HG02938 (cell line): ENCODE measurements around the gene NELL1.

ENCODE experiments used
- ATAC-seq: cut with Tn5 transposase; IDR thresholded peaks from one replicate; pipeline ENCODE4 v1.9.1; 2021; ENCODE audit warnings: mild to moderate bottlenecking, moderate library complexity; ENCODE audit not compliant: unreplicated experiment

The NELL1 gene

DNA sequence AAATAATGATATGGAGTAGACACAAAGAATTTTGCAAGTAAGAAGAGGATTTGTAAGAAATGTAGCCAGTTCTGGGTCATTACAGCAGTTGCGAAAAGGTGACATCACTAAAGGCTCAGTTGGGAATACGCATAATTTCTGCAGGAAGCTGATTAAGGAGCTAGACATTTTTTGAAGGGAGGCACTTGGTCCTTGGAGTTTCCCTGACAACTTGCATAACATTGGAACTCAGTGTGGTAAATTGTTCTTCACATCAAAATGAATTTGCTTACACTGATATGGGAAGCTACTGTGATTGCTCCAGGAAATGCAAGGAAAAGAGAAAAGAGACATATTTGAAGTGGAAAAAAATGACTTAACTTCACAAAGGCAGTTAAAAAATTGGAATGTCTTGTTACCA, 626.1 kb downstream of the NELL1 start:
- no peak for ATAC-seq

DNA sequence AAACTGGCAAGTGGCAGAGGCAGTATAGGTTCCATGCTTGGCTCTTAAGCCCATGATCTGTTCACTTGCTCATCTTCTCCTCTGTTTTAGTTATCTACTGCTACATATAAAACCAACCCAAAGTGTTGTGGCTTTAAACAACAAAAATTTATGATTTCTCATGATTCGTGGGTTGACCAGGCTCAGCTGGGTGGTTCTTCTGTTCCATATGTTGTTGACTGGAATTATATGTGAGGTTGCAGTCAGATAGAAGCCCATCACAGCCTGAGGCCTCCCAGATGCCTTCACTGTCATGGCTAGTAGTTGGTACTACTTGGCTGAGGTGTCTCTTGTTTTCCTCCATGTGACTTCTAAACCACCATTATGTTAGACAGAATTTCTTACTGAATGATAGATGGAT, 632.6 kb downstream of the NELL1 start:
- ATAC-seq: no peak

DNA sequence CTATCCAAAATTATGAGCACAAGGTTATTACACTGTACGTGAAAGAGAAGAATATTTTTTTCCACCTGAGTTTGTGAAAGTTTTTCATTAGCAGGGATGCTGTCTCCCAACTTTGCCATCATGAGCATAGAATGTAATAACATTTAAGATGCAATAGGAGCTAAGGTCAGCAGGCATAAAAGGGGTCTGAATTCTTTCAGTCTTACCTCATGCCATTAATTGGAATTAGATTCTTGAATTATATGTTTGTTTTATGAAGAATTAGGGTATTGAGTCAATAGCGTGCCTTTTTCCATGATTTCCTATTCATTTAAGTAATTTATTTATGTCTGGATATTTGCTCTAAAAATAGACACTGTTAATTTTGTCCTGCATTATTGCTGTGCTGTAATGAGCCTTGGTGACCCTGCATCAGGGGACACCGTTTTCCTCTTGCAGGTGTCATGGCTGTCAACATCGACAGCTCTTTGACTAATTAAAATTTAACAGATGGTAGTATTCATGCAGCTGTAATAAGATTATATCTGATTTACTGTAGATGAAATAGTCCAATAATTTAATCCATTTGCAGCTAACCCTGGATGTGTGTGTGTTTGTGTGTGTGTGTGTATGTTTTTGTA, 637.5 kb downstream of the NELL1 start:
- ATAC-seq: no peak

DNA sequence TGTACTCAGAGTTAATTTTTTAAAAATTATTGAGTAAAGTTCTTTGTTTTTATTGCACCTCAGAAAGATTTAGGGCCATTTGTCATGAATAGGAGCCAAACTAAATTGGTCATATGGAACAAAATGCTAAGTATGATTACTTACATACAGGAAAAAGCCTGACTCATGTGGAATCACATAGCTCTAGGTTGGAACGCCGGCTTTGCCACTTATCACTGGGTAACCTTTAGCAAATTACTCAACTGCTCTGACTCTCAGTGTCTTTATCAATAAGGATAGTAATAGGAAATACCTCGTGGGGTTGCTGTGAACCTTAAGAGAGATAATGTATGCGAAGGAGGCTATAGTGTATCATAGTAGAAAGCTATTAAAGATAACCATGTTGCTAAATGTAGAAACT, 638.5 kb downstream of the NELL1 start:
- no peak for ATAC-seq

DNA sequence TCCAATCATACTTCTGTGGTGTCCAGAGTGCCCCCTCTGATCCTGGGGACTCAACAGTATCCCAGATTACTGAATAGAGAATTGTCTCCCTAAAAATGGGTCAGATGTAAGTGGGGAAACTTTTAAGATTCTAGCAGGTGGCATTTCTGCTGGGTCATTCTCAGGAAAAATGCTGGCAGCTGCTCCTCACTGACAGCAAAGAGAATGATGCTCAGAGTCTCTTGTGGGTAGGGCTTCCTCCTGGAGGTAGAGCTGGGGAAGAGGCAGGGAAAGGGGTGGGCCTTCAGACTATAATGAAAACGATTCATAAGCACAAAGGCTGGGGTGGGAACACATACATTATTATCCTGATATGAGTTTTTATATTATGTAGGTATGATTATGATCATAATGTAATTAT, 647.2 kb downstream of the NELL1 start:
- ATAC-seq: no peak

DNA sequence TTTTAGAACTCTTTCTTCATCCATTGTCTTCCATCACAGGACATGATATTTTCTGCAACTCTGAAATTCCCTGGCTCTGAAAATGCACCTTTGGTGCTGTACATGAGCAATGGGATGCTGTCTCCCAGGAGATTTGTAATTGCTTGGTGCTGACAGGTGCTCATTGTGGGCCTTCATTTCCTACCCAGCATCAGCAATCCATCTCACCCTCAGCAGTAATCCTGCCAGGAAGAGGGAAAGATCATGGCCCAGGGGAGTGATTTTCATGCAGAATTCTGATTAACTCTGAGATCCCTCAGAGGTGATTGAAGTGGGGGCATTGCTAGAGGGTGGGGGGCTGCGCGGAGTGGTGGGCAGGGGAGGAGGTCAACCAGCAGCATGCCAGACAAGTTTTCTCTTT, 651.7 kb downstream of the NELL1 start:
- ATAC-seq: no peak

DNA sequence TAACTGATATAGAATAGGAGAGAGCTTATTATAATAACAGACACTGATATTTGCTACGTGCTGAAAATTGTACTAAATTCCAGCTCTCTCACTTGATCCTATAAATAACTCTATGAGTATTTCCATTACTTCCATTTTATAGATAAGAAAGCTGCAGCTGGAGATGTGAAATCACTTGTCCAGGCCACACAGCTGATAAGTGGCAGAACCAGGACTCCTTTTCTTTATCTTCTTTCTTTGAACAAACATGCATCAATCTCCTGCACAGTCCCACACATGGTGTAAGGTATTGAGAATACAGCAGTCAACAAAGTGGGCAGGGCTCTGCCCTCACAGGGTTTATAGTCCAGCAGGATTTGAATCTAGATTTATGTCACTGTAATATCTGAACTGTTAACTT, 652.1 kb downstream of the NELL1 start:
- ATAC-seq: no peak

DNA sequence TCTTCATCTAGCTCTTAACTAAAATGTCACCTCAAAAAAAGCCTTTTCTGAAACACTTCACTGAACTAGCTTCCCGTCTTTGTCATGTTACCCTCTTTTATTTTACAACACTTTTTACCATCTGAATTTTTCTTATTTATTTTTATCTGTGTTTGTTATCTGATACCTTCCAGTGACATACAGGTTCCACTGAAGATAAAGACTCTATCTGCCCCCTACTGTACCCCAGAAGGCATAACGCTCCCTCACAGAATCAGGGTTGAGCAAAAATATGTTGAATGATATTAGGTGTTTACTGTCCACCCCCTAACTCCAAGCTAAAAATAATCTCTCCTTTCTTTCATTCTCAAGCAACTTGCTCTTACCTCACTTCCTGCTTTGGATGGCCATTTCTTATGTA, 654.2 kb downstream of the NELL1 start:
- ATAC-seq: no peak

DNA sequence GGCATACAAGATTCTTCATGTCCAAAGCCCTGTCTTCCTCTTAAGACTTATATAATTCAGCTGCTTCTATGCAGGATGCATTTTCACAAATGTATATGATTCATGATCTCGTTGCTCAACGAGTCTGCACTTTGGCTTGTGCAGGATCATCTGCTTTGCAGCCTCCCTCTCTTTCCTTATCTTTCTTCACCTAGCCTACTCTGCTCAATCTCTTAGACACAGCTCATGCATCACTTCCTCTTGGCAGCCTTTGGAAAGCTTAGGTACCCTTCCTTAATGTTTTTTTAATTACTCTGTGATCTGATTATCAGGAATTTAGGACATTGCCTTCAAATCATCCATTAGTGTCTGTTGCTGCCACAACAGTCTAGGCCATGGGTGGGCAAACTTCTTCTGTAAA, 673.8 kb downstream of the NELL1 start:
- ATAC-seq: no peak

DNA sequence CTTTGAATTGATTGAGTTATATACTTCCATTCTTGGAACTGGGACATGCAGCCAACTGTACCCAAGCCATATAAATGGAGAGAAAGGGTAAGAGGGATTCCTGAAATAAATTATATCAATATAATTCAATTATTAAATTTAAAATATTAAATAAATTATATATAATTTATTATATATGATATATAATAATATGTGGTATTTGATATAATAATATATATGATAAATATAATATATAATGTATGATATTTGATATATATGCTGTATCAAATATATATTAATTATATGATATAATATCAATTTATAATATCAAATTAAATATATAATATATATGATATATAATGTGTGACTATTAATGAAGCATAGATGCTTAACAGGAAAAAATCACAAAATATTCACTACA, 677.0 kb downstream of the NELL1 start:
- no peak for ATAC-seq

DNA sequence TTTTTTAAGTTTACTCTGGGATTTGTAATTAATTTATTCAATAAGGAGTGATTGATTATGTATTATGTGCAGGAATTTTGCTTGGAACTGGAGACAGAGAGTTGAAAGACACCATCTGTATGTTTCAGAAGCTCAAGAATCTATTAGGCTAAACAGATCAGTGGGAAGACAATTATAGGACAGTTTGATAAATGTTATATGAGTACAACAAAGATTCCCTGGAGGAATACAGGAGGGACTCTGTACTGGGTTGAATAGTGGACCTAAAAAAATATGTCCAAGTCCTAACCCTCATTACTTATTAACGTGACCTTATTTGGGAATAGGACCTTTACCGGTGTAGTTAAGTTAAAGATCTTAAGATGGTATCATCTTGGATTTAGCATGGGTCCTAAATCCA, 681.2 kb downstream of the NELL1 start:
- ATAC-seq: no peak

DNA sequence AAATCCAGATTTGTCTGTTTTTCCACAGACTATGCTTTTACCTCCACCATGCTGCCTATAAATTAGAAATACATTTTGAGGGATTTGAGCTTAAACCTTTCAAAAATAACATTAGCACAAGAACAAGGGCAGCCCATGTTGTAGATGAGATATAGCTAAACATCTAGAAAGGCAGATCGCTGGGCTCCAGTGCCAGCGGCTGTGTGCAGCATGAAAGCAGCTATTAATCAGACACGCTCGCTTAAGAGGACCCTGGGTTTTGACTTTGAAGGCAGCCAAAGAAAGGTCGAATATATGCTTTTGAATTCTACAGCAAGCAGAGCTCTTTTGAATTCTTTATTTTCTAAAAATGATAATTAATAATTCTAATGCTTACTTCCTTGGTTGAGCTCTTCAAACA, 684.0 kb downstream of the NELL1 start:
- ATAC-seq: no peak

DNA sequence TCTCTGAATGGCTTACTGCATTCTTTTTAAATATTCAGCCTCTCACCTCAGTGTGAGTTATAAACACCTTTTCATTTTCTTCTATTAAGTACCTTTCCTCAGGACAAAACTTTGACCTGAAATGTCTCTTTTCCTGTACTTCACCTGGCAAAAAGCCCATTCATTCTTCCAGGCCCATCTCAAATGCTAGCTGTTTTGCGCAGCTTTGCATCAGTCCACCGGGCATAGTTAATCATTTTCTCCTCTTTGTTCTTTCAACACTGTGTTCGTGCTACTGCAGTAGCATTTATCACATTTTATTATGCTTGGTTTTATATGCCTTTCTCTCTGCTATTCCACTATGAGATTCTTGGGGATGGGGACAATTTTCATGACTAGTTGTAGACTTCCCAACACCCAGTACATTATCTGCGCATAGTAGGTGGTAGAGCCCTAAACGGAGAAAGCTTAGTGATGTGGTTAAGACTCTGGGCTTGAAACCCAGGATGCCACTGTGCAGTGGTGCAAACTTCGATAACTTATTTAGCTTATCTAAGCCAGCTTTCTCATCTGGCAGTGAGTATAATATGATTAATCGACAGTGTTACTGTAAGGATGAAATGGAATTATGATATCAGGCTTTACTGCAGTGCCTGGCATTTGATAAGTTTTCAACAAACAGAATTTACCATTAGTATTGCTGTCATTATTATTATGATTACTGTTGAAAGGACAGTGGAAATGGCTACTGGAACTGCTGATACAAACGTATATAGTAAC, 695.7 kb downstream of the NELL1 start:
- ATAC-seq: no peak

DNA sequence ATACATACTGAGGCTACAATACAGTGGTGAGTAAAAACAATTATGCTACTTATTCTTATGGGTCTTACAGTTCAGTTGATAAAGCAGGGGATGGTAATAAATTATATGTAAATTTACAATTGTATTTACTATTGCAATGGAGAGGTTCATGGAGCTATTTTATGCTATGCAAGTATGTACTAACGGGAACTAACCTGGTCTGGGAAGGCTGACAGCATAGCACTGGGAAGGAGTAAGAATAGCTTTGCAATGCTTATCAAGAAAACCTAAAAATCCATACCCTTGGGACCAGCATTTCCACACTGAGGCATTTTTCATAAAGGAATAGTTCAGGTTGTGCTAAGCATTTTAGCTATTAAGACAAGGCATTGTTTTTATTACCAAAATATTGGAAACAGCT, 700.6 kb downstream of the NELL1 start:
- no peak for ATAC-seq

DNA sequence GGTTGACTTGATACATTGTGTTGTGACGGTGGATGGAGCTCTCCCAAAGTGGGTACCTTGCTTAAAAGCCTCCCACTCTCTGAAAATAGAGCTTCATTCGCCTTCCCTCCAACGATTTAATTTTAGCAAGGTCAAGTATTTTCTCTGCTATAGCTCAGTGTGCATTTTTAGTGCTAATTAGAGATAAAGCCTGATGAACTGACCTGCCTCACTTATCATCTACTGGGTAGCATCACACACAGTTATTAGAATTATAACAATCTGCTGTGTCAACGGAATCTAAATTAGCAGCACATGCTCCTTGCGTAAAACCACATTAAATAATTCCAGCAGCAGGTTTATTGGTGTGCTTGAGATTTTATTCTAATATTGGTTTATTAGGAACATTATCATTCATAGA, 701.7 kb downstream of the NELL1 start:
- ATAC-seq: no peak

DNA sequence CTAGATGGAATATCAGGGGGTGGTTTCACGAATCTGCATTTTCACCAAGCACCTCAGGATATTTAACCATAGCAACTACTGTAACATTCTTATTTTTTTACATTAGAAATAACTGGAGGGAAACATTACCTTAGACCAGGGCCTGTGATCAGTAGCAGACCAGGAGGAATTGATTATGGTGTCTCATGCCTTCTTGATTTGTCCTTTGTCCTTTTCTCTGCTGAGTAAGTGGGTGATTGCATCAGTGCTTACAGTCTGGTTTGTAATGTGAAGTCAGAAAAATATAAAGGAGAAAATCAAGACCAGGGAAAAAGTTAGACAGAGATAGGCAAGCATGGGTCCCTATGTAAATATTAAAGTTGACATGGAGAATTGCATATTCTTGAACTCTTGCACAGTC, 703.3 kb downstream of the NELL1 start:
- ATAC-seq: no peak

DNA sequence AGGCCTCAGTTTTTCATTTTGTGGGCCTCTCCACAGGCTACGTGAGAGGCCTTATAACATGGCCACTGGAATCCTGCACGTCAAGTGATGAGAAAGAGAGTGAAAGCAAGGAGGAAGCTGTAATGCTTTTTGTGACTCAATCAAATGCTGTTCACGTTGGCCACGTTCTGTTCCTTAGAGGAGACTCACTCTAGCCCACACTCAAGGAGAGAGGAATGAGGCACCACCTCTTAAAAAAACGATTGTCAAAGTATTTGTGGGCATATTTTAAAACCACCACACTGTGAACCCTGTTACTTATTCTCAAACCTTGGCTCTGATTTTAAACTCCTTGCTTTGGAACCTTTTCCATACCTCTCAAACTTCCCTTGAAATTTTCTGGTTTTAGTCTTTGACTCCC, 705.0 kb downstream of the NELL1 start:
- no peak for ATAC-seq

DNA sequence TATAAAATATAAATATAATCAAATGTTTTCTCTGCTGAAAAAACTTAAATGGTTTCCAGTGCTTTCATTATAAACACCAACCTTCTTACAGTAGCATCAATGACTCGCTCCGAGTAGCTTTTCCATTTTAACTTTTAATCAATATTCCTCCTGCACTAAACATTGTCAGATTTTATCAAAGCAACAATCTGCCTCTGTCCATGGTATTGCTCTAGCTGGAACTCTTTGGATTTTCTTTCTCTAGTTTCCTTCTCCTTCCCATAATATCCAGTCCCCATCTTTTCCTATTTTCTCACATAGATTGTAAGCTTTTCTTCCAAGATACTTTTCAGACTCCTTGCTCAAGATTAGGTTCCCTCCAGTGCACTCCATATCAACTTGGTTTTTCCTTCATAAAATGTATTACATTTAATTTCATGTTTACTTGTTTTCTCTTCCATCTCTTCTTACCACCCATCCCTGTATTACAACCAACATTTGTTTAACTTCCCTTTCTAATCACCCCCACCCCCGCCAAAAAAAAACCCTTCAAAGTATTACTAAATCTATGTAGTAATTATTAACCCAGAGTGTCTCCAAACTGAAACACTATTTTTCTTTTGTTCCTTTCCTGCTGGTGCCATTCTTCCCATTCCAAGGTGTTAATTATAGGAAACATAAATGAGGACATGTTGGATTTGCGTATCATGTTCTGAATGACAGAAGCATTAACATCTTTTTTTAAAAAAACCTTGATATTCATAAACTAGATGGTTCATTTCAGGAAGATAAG, 716.5 kb downstream of the NELL1 start:
- no peak for ATAC-seq

DNA sequence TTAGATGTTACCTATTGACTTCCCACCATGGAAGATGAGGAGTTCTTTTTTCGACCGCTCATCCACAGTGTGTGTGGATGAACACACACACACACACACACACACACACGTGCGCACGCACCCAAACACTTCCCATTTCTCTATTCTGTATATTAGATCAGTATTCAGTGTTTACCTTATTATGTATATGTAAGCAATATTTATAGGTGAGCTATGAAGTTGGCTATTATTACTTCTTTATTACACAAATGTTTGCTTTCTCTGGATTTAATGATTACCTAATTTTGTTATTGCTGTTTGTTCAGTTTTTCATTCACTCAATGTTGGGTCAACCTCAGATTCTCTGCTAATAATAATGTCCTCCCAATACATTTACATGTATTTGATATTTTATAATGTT, 721.0 kb downstream of the NELL1 start:
- ATAC-seq: no peak

DNA sequence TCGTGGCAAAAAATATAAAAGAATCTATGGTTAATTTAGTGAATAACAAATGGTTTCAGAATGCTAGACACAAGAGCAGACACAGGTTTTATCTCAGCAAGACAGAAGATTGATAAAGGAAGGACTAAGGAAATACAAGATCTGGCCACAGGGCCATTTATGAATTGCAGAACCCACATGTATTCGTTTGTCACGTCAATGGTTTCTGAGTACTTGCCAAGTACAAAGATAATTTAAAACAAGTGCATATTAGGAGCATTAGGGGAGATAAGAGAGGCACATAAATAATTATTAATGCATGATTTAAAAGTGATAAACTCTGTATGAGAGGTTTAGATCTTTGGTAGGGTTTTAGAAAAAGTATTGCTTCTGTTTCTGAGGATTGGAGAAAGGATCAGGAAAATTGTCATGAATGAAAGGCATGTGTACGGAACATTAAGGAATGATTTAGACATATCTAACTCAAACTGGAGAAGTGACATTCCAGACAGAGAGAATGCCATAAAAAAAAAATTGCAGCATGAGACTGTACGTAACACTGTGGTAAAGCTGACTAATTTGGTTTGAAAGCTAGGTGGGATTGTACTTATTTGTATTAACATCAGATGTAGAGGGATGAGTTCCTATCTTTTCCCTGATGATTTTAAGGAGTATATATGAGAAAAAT, 727.1 kb downstream of the NELL1 start:
- no peak for ATAC-seq

DNA sequence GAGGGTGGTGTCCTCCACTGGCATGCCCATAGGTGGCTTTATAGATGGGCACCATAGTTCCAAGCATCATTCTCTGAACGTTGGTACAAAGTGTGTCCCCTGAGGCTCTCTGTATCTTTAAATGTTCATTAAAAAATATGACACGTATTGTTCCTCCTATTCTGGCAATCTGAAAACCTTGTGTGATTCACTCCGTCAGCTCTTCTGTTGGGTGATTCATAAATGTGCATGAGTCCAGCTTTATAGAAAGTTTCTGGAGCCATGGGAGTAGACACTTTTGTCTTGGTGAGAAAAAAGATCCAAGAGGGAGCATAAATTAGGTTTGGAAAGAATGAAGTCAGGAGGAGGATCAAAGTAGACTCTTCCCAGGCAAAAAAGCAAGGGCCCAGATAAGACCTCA, 728.8 kb downstream of the NELL1 start:
- ATAC-seq: no peak

DNA sequence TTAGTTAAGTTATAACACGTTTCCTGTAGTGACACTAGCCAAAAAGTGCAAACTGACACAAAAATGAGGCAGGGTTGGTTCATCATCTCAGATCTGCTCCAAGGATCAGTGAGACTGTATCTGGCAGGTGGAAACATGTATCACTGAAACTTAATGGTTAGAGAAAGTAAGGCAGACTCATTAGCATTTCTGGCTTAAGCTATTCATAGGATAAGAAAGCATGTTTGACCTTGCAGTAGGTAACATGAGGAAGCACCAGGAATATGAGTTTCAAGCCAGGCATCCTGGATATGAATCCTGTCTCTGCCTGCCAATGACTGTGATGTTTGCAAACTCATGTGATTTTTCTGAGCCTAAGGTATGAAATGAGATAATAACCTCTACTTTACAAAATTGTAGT, 732.1 kb downstream of the NELL1 start:
- ATAC-seq: no peak
